Vagina (tissue), 2 donors: ENCODE data around the gene MLXIPL.

Source experiments
- CTCF ChIP-seq, 3 experiments: fragments of 450-650 bp in 2 of 3; fragments of 200-600 bp in 1 of 3; sonication (generic) in 1 of 3; IDR thresholded peaks; one replicate each; pipeline ENCODE4 v1.5.1; 2017 to 2019; ENCODE audit warnings: antibody characterized with exemption in 3 of 3, mild to moderate bottlenecking in 2 of 3, moderate library complexity in 2 of 3
- POLR2A ChIP-seq, 2 donors: fragments of 450-650 bp; IDR thresholded peaks; one replicate each; pipeline ENCODE4 v1.6.1; 2017; ENCODE audit warnings: antibody characterized with exemption in 2 of 2, mild to moderate bottlenecking in 2 of 2, moderate library complexity in 2 of 2
- POLR2AphosphoS5 ChIP-seq, 2 donors: sonication (generic); formaldehyde crosslinking; IDR thresholded peaks; one replicate each; pipeline ENCODE4 v1.9.0; 2017; ENCODE audit warnings: antibody characterized with exemption in 2 of 2, mild to moderate bottlenecking in 2 of 2, low read depth in 1 of 2; ENCODE audit not compliant: insufficient read depth in 1 of 2

GRCh38 chr7:73582664-73583202 lies 41.6 kb downstream of the MLXIPL start:
- TF ChIP-seq POLR2AphosphoS5 (IDR thresholded peaks at IDR 0.05; ENCODE audit: insufficient read depth in 1 of 2, low read depth in 1 of 2) (no peak), POLR2A (IDR thresholded peaks at IDR 0.05) (no peak), CTCF (IDR thresholded peaks at IDR 0.05) (no peak)
